ENCODE data around the gene GJB1.

DNA sequence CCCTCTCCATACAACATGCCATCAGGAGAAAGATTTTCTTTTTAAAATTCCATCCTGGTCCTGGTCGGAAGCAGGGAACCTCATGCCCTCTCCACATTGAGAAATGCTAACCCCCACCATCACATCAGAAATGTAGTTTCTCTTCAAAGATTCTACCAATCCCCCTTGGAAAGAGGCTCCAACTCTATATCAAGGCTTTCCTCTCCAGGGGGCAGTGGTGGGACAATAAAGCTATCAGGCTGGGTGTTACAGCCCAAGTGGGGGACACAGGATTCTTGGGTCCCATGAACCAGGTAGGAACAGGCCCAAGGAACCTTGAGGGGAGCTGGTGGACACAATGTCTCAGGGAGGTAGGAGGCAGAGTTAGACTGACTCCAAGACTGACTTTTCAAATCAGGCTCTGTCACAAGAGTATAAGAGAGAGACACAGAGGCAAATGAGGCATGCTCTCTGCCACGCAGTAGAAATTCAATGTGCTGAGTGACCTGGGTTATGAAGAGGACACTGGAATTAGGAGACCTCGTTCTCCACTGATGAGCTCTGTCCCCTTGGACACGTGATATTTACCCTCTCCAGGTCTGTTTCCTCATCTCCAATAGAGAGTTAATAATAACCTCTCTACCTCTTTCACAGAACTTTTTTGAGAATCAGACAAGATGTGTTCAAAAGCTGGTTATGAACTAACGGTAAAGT lies 4.5 kb downstream of the GJB1 start:
- TF ChIP-seq, protein P1, sequence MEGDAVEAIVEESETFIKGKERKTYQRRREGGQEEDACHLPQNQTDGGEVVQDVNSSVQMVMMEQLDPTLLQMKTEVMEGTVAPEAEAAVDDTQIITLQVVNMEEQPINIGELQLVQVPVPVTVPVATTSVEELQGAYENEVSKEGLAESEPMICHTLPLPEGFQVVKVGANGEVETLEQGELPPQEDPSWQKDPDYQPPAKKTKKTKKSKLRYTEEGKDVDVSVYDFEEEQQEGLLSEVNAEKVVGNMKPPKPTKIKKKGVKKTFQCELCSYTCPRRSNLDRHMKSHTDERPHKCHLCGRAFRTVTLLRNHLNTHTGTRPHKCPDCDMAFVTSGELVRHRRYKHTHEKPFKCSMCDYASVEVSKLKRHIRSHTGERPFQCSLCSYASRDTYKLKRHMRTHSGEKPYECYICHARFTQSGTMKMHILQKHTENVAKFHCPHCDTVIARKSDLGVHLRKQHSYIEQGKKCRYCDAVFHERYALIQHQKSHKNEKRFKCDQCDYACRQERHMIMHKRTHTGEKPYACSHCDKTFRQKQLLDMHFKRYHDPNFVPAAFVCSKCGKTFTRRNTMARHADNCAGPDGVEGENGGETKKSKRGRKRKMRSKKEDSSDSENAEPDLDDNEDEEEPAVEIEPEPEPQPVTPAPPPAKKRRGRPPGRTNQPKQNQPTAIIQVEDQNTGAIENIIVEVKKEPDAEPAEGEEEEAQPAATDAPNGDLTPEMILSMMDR (IDR thresholded peaks at IDR 0.05): no peak
- no peak for TF ChIP-seq POLR2A (IDR thresholded peaks at IDR 0.05)

Data from lower leg skin (tissue), 3 donors.